ENCODE results near the gene GAS2L1.
A peak's percentile ranks its signal among the peaks of the same experiment; 100 is the strongest.

GAS2L1 gene

DNA sequence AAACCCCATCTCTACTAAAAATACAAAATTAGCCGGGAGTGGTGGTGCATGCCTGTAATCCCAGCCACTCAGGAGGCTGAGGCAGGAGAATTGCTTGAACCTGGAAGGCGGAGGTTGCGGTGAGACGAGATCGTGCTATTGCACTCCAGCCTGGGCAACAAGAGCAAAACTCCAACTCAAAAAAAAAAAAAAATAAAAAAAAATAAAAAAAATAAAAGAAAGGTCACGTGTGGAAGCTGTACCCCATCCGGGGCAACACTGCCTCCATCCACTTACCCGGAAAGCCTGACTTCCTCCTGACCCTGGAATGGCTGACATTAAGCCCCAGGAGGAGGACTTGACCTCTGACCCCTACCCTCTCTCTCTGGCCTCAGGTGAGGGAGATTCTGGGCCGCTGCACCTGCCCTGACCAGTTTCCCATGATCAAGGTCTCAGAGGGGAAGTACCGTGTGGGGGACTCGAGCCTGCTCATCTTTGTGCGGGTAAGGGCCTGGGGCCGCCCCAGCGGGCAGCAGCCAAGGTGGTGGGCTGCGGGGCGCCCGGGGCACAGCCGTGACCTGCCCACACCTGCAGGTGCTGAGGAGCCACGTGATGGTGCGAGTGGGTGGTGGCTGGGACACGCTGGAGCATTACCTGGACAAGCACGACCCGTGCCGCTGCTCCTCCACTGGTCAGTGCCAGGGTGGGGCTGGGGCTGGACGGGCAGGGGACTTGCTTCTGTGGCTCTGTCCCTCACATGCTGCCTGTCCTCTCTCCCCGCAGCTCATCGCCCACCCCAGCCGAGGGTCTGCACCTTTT lies 3.8 kb downstream of the GAS2L1 start:
- DNase-seq (ENCODE audit: low read depth), result no peak

DNA sequence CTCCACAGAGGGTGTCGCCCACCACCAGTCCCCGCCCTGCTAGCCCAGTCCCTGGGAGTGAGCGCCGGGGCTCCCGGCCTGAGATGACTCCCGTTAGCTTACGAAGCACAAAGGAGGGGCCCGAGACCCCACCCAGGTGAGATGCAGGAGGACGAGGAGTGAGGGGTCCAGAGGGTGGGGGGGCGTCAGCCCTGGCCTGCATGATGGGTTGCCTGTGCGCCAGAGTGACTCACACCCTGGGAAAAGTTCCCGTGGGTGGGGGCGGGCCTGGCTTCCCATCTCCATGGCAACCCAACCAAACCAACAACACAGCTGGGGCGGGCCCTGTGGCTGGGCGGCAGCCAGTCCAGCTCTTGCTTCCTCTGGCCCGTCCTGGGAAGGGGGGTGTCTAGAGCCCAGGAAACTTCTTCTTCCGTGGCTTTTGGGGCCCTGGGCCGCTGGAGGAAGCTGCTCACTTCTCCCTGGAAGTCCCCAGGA lies 4.5 kb downstream of the GAS2L1 start:
- peak; percentile 26 for DNase-seq (ENCODE audit: low read depth)

DNA sequence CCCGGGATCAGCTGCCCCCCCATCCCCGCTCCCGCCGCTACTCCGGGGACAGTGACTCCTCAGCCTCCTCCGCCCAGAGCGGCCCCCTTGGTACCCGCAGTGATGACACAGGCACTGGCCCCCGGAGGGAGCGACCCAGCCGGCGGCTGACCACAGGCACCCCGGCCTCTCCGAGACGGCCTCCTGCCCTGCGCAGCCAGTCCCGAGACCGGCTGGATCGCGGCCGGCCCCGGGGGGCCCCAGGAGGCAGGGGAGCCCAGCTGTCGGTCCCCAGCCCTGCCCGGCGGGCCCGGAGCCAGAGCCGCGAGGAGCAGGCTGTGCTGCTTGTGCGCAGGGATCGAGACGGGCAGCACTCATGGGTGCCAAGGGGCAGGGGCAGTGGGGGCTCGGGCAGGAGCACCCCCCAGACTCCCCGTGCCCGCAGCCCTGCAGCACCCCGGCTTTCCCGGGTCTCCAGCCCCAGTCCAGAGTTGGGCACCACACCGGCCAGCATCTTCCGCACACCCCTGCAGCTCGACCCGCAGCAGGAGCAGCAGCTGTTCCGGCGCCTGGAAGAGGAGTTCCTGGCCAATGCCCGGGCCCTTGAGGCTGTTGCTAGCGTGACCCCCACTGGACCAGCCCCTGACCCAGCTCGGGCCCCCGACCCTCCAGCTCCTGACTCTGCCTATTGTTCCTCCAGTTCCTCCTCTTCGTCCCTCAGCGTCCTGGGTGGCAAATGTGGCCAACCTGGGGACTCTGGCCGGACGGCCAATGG lies 5.2 kb downstream of the GAS2L1 start:
- no peak for DNase-seq (ENCODE audit: low read depth)

DNA sequence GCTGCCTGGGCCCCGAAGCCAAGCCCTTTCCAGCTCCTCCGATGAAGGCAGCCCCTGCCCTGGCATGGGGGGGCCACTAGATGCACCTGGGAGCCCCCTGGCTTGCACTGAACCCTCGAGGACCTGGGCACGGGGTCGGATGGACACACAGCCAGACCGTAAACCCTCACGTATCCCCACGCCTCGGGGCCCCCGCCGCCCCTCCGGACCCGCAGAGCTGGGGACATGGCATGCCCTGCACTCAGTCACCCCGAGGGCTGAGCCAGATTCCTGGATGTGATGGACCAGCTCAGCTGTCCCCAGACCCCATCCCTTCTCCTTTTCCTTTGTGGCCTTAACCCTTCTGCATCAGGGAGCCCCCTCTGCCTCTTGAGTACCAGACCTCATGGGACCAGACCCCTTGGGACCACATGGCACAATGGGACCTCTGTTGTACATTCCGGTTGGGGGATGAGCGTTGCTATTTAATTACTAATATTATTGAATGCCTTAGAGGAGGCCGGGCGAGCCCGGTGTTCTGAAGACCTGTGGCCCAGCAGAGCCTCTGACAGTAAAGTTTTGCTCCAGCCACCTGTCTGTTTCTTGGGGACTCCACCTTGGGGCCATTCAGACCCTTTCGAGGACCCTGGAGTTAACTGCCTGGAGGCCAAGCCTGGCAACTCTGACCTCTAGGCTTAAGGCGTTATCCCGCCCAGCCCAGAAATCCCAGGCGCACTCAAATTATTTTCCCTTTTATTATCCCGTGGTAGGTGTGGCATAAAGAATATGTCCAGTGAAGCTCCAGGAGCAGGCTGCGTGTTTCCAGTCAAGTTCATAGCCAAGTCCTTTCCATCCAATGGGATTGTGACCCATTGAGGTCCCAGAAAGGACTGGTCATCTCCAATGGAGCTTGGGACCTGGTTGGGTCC lies 6.0 kb downstream of the GAS2L1 start:
- no peak for DNase-seq (ENCODE audit: low read depth)

DNA sequence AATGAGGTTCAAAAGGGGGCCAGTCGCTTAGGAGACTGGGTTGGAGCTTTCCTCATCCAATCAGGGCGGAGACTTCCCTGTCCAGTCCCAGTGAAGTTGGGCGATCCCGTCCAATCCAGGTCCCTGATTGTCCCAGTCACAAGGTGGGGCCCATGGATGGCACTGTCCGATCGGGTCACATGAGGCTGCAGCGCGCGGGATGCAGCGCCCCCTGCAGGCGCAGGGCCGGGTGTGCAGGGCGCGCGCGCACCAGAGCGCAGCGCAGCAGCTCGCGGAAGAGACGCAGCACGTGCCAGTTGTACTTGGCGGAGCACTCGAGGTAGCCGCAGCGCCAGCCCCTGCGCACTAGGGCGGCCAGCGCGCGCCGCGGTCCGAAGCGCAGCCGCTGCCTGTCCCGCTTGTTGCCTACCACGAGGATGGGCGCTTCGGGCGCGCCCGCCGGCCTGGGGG lies 6.7 kb downstream of the GAS2L1 start:
- no peak for DNase-seq (ENCODE audit: low read depth)

DNA sequence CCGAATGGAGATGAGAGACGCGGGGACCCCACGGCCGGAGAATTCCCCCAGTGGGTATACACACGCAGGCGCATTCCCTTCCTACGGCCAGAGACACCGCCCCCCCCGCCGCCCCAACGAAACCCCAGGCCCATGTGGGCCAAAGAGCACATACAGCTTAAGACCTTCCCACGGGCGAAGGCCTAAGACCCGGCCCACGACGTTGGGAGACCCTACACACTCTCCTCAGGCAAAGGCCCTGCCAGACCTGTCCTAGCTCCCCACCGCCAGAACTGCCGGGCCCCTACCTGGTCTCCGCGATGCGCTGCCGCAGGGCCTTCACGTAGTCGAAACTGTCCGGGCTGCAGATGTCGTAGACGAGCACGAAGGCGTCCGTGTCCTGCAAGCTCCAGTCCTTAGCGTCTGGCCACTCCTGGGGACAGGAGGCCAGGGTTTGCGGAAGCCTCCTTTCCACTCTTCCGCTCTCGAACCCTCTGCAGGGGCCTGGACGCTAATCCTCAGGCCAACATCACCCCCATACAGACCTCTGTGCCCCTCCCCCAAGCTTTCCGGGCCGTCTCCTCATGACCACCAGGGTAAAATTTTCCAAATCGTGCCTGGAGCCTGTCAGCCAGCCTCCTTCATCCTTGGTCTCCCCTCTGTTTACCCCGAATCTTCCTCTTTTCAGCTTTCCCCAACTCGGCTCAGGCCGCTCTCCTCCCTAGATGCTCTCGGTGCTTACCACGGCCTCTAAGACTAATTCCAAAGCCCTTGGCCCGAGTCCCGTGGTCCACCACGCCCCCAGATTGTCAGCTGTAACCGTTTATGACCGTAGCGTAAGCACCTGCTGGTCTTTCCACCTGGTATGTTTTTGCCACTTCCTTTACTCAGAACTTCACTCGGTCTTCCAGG lies 7.4 kb downstream of the GAS2L1 start:
- DNase-seq (ENCODE audit: low read depth), result no peak

DNA sequence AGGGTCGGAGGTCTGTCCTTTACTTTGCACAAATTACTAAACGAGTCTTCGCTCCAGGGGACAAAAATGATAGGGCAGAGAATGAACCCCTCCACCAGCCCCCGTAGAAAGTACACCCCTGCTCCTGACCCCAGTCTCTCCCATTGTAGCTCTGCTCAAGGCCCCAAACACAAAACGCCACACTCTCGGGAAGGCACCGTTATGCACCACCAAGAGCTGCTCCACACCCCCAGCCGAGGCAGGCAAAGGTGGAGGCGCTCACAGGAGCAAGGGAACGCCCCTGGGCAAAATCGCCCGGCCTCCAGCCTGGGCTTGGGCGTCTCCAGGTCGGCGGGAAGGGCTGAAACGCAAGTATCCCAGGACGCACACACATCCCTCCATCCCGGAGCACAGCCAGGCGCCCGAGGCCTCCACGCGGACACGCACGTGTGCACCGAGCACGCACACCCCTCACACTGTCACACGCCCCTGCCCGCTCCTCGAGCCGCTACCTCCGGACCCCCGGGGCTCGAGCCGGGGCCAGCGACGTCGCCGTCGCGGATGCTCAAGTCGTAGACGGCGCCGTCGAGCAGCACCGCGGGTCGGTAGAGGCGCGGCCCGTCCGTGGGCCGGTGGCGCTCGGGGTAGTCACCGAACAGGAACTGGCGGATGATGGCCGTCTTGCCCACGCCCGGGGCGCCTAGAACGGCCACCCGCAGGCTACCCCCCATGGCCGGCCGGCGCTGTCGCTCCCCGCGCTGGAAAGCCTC lies 8.3 kb downstream of the GAS2L1 start:
- no peak for DNase-seq (ENCODE audit: low read depth)

DNA sequence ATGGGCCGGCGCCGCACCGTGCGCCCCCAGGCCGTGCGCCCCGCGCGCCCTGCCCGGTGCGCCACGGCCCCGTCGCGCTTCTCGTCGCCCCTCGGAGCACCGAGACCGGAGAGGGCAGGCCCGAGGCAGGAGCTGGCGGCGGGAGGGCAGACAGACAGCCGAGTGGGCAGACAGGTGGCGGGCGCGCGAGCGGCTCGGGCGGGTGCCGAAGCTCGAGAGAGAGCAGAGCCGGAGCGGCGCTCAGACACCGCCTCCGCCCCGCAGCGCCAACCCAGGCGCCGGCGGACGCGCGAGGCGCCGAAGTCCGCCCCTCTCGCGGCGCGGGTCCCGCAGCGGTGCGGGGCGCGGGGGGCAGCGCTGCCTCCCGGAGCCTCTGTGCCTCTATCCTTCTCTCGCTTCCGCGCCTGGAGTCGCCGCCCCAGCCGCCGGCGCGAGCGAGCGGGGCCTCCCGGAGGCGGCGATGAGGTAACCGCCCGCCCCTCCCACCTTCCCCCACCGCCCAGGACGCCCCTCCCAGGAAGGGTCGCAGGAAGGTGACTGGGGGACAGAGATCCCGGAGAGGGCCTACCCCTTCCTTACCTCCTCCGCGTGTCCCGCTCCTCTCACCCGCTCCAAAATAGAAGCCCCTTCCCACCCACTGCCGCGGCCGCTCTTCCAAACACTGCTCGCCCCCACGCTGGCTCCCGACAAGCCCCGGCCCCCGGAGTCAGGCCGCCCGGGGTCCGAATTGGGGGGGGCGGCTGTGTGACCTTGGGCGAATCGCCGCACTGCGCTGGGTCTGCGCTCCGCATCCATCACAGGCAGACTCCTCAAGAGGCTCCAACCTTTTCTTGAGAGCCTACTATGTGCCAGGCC lies 9.1 kb downstream of the GAS2L1 start, which contains the start of gene RASL10A:
Gene RASL10A (minus strand): TSS at position 412 of the 855 bp plus-strand sequence. CDS start 451 bp downstream, outside the sequence.
- no peak for DNase-seq (ENCODE audit: low read depth)

DNA sequence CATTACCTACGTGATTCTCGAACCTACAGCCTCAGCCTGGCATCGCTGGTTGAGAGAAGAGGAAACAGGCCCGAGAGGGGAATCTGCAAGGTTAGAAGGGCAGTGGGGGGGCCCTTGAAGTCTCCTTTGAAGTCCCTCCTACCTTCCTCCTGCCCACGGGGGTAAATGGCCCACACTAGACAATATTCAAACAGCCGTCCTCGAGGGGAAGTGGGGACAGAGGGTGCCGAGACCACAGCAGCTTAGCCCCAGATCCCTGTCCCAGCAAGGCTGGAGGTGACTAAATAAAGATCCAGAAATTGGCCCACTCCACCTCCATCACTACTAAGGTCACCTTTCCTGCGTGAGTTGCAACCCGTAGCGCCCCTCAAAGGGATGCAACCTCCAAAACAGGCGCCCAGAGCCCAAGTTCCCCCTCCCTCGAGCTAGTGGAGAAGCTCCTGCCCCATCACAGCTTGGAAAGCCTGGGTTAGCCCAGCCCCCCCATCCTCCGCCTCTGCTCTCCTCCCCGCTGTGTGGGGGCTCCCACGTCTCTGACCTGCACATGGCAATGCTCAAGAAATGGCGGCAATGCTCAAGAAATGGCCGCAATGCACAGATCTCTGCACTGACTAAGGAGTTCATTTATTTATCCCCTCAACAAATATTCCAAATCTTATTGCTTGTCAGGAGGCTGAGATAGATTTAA lies 9.8 kb downstream of the GAS2L1 start:
- no peak for DNase-seq (ENCODE audit: low read depth)

DNA sequence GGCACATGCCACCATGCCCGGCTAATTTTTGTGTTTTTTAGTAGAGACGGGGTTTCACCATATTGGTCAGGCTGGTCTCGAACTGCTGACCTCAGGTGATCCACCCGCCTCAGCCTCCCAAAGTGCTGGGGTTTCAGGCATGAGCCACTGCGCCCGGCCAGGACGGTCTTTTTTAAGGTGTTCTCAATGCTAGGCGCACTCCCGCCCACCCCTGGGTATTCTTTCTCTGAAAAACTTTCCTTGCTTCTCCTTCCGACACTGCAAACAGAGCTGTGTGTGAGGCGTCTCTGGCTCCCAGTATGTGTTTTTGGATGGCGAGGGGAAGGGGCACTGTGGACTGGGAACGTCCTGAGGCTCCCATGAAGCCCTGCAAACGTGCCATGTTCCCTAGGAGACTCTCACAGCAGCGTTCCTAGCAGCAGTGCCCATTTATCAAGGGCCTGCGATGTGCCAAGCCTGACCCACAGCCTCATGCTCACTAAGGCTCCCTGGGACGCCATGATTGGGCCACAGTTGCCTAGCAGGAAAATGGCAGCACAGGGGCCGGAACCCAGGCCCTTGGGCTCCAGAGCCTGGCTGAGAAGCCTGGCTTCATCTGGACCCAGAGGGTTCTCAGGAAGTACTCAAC lies 11.5 kb downstream of the GAS2L1 start:
- DNase-seq (ENCODE audit: low read depth), result no peak

DNA sequence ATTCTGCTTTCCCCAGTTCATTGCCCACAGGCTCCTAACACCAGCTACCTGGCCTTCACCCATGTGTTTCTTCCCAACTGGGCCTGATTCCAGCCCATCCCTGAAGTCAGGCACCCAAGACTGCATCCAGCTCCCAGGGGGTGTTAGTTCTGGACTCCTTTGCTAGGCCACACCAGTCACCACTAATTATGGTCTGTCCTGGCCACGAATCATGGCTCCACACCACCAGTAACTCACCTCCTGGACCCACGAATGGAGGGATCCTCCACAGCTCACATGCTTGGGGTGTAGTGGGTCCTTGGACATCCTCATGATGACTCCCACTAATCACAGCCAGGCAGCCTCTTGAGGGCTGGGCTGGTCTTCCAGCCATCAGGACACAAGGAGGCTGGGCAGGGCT lies 12.6 kb downstream of the GAS2L1 start:
- DNase-seq (ENCODE audit: low read depth), result no peak

DNA sequence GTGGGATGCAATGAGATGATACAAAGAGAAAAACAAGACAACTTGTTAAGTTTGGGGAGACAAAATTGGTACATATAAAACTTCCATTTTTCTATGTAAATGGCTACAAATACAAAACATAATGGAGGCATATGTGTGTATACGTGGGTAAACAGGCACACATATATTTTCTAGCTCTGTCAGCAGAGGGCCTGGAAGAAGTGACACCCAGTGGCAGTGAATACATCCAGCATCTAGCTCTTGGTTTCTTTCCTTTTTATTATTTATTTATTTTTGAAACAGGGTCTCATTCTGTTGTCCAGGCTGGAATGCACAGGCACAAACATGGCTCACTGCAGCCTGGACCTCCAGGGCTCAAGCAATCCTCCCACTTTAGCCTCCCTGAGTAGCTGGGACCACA lies 14.1 kb downstream of the GAS2L1 start:
- no peak for DNase-seq (ENCODE audit: low read depth)

DNA sequence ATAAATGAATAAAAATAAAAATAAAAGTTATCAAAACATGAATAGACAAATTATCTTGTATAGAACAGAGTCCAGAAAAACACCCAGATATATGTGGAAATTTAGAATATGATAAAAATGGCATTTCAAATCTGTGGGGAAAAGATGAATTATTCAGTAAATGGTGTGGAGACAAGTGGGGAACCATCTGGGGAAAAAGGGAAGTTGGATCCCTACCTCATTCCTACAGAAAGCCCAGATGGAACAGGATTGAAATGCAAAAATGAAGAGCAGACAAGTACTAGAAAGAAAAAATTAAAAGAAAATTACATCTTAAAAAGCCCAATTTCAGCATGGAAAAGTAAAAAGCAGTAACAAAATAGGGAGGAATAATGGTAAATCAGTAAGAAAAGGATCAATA lies 17.2 kb downstream of the GAS2L1 start:
- no peak for DNase-seq (ENCODE audit: low read depth)

DNA sequence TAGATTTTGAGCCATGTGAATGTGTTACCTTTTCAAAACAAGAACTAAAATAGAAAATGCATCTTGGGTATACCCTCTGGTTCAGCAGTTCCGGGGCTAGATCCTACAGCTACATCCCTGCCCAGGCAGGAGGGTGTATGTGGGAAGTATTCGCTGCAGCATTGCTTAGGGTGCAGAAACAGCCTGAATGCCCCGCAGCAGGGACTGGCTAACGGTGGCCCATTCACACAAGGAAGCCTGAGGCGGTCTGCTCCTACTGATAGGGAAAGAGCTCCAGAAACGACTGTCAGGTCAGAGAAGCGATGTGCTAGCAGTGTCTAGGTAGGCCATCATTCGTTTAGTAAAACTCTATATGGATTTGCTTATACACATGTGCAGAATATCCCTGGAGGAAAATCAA lies 18.9 kb downstream of the GAS2L1 start:
- no peak for DNase-seq (ENCODE audit: low read depth)

DNA sequence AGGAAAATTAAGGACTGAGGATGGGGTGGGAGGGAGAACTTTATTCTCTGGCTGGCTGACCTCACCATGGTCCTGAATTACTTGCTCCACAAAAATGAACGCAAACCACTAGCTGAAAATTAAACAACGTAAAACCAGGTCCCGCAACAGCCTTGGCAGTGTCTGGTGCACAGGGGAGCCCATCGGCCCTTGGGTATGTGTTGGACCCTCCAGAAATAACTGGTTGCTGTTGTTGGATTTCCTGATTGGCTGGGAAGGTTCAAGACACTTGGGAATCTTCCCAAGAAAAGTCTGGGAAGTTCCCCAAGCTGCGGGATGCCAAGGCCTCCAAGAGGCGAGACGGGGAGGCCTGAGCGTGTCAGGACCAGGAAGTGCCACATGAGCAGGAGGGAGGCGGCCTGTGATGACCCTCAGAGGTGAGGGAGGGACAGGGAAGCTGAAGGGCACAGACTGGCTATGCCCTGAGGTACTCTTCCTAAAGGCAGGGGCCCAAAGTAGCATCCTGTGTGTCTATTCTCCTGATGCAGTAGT lies 19.4 kb downstream of the GAS2L1 start:
- no peak for DNase-seq (ENCODE audit: low read depth)

DNA sequence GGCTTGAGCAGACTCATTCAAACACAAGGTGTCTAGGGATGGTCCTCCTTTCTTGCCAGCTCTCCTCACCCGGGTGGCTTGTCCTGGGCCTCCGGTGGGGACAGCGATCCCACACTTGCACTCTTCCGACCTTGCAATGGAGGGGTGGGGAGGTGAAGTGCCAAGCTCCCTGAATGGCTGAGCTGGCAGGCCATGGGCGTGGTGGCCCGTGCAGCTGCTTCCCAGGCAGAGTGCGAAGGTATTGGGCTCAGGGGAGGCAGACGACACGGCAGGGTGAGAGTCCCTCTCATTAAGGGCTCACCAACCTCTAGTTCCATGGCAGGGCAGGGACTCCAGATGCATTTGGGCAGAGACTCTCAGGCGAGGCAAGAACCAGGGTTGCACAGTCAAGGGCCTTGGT lies 20.0 kb downstream of the GAS2L1 start:
- no peak for DNase-seq (ENCODE audit: low read depth)

DNA sequence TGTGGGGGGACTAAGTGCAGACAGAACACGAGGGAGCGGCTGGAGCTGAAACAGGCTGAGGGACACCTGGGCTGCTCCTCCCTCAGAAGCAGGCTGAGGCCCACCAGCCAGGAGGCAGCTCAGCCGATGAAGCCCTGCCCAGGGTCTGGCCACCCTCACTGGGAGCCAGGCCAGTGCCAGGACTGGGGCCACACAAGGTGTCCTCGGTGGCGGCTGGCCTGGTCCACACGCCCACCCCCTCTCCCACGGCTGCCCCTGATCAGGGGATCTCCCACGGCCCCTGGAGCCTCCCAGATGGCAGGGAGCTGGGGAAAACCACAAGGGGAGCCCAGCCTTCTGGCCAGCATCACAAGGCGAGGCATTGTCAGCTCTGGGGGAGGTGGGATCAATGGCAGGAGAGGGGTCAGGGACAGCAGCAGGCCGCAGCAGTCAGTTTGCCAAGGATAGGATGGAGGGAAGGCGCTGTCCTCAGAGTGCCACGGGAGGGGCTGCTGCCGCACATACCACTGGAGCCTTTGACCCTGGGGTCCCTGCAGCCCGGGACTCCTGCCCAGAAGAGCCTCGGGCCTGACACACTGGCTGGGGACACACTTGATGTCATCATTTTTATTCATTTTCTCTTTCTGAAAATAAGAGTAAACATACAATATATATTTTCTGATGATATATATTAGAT lies 20.8 kb downstream of the GAS2L1 start:
- no peak for DNase-seq (ENCODE audit: low read depth)

All from activated T-cell treated with anti-CD3 and anti-CD28 coated beads for 1 hour (primary cell).